CD4-positive, alpha-beta T cell treated with Interleukin-6 for 4 hours (primary cell): ENCODE measurements around the gene CTNNA2.

ENCODE experiments used
- DNase-seq: peaks from one replicate; pipeline ENCODE4 v3.0.0-alpha.2; 2020; ENCODE audit warnings: mixed read lengths

The CTNNA2 gene

GRCh38 chr2:80363330-80363729 is 850.5 kb downstream of the CTNNA2 start:
- DNase-seq = no peak

GRCh38 chr2:80363791-80364349 is 851.0 kb downstream of the CTNNA2 start:
- DNase-seq = no peak

GRCh38 chr2:80364524-80365212 is 851.8 kb downstream of the CTNNA2 start:
- no peak for DNase-seq

GRCh38 chr2:80365762-80366161 is 852.9 kb downstream of the CTNNA2 start:
- DNase-seq = no peak

GRCh38 chr2:80370375-80371009 is 857.6 kb downstream of the CTNNA2 start:
- DNase-seq = no peak

- DNase-seq = no peak
These were observed 861.3 kb downstream of the CTNNA2 start for GRCh38 chr2:80374105-80374504.

GRCh38 chr2:80377071-80377470 is 864.2 kb downstream of the CTNNA2 start:
- no peak for DNase-seq

GRCh38 chr2:80380736-80381135 is 867.9 kb downstream of the CTNNA2 start:
- DNase-seq = no peak

- no peak for DNase-seq
These were observed 868.8 kb downstream of the CTNNA2 start for GRCh38 chr2:80381666-80382065.

GRCh38 chr2:80392441-80392840 is 879.6 kb downstream of the CTNNA2 start:
- DNase-seq = no peak

- DNase-seq = no peak
These were observed 881.1 kb downstream of the CTNNA2 start for GRCh38 chr2:80393991-80394390.

- no peak for DNase-seq
These were observed 882.4 kb downstream of the CTNNA2 start for GRCh38 chr2:80395251-80395650.

GRCh38 chr2:80396276-80396675 is 883.4 kb downstream of the CTNNA2 start:
- DNase-seq = no peak

GRCh38 chr2:80403081-80403480 is 890.2 kb downstream of the CTNNA2 start:
- DNase-seq = no peak

GRCh38 chr2:80407377-80407776 is 894.5 kb downstream of the CTNNA2 start:
- no peak for DNase-seq

GRCh38 chr2:80410346-80410745 is 897.5 kb downstream of the CTNNA2 start:
- DNase-seq = no peak

GRCh38 chr2:80413136-80413535 is 900.3 kb downstream of the CTNNA2 start:
- no peak for DNase-seq

GRCh38 chr2:80417737-80418136 is 904.9 kb downstream of the CTNNA2 start:
- no peak for DNase-seq

GRCh38 chr2:80420530-80421208 is 907.8 kb downstream of the CTNNA2 start:
- no peak for DNase-seq

GRCh38 chr2:80429251-80429650 is 916.4 kb downstream of the CTNNA2 start:
- DNase-seq = no peak

GRCh38 chr2:80437959-80438358 is 925.1 kb downstream of the CTNNA2 start:
- DNase-seq = no peak

- no peak for DNase-seq
These were observed 925.8 kb downstream of the CTNNA2 start for GRCh38 chr2:80438686-80439085.

GRCh38 chr2:80454628-80455027 is 941.8 kb downstream of the CTNNA2 start:
- no peak for DNase-seq

- DNase-seq = no peak
These were observed 946.2 kb downstream of the CTNNA2 start for GRCh38 chr2:80459028-80459427.
